AG08396 (cell line): ENCODE measurements around the gene TCEANC.
A peak's percentile ranks its signal among the peaks of the same experiment; 100 is the strongest.
"Not testable (repeated sequence)": the region's sequence is repeated elsewhere in the genome, so short reads cannot be mapped to it uniquely, and the experiment has no call there.

Experiments
- DNase-seq: peaks from one replicate; pipeline ENCODE4 v3.0.0; 2012; ENCODE audit warnings: low spot score, mixed read lengths

Gene TCEANC

DNA sequence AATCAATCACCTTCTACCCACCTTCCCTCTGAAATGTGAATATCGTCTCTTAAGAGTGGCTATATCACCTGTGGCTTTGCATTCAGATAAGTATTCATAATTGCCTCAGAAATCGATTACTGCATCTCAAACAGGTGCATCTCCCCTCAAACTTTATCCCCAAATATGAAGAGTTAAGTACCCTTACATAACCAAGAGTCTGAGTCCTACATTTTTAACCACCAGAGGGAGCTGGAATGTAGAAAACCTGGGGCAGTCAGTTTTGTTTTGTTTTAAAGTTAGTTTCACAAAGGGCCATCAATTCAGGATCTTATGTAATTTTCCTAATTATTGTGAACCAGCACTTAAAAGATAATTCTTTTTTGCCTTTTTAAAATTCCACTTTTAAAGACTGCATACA is 5.7 kb downstream of the TCEANC start:
- DNase-seq, result peak; percentile 33

- no peak for DNase-seq
Observed at GRCh38 chrX:13659063-13659462, 6.1 kb downstream of the TCEANC start.

DNA sequence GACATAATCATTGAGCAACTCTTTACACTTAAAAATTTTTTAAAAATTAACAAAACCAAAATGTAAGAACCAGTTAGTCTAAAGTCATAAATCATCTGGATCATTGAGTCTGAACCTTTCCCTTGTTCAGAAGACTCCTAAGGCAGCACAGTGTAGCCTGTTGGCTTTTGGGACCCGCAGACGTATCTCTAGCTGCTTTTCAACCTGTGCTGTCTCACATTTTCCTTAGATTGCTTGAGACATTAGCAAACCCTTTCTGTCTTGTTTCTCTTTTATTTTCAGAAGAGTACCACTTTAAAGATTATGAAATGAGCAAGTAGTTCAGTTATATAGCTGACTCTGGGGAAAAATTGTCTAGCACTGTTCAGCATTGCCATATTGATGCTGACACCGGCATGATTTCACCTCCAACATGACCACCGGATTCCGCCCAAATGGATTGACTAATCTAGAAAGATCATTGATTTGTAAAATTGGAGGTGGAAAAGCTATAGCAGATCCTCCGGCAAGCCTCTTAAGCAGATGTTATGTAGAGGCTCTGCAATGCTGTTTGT is 8.9 kb downstream of the TCEANC start:
- no peak for DNase-seq

- DNase-seq, result no peak
Observed at GRCh38 chrX:13662355-13662791, 9.4 kb downstream of the TCEANC start.

- no peak for DNase-seq
Observed at GRCh38 chrX:13664020-13664419, 11.1 kb downstream of the TCEANC start.

- no peak for DNase-seq
Observed at GRCh38 chrX:13666836-13667235, 13.9 kb downstream of the TCEANC start.

GRCh38 chrX:13667919-13668318 is 15.0 kb downstream of the TCEANC start:
- no peak for DNase-seq

DNA sequence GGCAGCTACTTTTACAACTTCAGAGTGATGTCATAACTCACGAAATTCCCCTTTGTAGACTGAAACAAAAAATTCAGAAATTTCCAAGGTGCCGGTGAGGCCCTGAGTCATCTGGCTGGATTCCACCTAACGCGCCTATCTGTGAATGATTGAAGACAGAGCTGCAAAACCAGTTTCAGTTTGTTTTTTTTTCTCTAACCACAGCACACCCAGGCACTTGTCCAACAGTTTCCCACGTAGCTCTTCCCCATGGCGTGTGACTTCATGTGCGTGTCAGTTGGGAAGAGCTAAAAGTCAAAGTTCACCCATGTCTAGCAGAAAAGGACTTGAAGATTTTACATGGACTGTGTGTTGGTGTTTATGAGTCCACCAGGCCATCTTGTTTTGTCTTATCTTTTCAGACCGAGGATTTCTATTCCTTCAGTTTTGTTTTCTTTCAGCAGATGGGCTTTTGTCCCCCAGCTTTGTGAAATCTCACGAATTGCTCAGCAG is 16.4 kb downstream of the TCEANC start:
- peak; percentile 73 for DNase-seq

GRCh38 chrX:13669755-13670154 is 16.8 kb downstream of the TCEANC start:
- not testable (repeated sequence) for DNase-seq

- no peak for DNase-seq
Observed at GRCh38 chrX:13670197-13670596, 17.3 kb downstream of the TCEANC start.

GRCh38 chrX:13673016-13673415 is 20.1 kb downstream of the TCEANC start:
- DNase-seq, result no peak

- no peak for DNase-seq
Observed at GRCh38 chrX:13676885-13677284, 23.9 kb downstream of the TCEANC start.

- DNase-seq, result not testable (repeated sequence)
Observed at GRCh38 chrX:13679700-13680099, 26.8 kb downstream of the TCEANC start.

DNA sequence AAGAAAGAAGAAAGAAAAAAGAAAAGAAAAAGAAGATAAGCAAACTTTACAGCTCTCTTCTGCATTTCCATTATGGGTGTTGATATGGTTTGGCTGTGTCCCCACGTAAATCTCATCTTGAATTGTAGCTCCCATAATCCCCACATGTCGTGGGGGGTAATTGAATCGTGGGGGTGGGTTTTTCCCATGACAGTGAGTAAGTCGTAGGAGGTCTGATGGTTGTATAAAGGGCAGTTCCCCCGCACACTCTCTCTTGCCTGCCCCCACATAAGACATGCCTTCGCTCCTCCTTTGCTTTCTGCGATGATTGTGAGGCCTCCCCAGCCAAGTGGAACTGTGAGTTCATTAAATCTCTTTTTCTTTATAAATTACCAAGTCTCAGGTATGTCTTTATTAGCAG is 28.7 kb downstream of the TCEANC start:
- DNase-seq, result no peak

DNA sequence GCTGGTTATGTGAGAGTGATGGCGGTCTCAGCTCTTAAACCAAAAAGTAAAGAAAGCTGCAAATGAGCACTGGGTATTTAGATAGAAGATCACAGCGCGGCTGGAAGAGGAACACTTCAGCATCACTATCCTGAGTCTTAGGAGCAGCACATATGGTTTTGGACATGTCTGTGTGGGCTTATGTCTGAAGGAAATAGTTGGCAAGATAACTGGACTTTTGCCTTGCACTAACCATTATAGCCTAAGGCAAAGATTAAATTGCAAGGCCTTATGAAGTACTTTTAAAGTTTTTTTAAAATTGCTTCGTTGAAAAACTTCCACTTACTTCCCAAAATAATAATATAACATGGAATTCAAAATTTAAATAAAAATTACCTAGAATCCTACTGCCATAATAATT is 31.4 kb downstream of the TCEANC start:
- DNase-seq, result no peak

DNA sequence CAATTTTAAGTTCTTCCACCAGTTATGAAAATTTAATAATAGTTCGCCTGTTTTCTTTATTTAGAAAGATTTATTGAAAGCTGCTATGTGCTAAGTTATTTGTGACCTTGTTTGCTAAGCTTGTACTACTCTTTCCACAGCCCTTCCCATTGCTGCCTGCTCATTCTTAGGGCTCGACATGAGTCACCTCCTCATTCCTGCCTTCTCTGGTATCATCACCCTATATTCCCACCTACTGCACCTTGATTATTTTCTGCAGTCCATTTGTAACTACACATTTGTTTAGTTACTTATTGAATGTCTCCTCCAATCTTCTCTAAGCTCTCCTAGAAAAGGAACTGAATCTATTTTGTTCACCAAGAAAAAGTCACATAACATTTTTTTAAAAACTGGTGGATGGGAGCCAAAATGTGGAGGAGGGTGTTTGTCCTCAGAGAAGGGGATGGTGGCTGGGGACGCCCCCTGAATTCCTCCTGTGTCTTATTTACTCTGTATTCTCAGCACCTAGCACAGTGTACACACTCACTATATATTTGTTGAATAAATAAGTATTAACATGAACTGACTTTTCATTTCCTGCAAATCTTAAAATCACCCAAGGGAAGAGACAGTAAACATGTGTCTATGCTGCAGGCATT is 32.3 kb downstream of the TCEANC start:
- peak; percentile 25 for DNase-seq

GRCh38 chrX:13687203-13687602 is 34.3 kb downstream of the TCEANC start:
- no peak for DNase-seq

DNA sequence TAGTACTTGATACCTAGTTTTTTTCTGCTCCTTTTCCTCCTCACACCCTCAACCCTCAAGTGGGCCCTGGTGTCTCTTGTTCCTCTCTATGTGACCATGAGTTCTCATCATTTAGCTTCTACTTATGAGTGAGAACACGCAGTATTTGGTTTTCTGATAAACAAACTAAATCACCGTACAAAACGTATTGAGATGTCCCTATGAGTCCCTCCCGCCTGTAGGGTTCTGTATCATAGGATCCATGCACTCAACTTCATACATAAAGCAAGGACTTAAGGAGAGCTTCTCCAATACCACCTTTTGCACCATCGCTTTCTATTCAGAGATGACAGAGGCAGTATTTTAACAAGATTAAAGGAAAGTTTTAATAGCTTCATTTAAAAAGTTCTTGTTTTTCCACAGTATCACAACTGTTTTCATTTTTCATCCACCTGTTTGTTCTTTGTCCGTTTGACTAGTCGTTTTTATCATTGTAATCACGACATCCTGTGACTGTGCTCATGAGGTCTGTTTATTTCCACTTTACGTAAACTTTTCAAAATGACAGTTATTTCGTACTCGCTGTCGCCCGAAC is 35.5 kb downstream of the TCEANC start:
- no peak for DNase-seq

DNA sequence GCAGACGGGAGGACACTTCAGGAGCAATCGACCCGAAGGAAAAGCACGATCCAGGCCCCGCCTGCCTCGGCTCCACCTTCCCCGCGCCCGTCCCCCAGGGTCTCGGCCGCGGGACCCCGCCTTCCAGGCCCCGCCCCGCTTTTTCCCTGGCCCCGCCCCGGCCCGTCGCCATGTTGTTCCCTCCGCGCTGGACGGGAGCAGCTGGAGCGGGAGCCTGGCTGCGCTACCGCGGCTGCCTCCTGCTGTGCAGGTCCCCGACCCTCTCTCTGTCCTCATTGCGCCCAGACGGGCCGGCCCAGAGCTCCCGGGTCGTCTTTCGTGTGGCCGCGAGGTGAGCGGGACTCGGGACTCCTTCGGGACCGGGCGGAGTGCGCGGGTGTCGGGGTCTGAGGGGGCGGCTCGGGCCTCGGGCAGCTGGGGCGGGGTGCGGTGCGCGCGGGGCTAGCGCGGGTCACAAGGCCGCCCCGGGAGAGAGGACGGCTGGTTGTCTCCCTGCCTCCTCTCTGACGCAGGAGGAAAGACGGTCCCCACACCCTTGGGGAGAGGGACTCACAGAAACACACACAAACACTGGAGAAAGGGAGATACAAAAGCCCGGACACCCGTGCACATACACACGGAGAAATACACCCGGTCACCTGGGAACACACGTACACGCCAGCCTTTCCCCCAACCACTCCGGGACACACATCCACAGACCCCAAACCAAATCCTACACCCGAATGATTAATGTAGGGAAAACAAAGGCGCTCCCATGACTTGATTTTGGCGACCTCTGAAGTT is 36.2 kb downstream of the TCEANC start, which contains the start of gene RAB9A:
Gene RAB9A (plus strand): TSS at position 171 of the 783 bp plus-strand sequence. CDS start 19,619 bp downstream, outside the sequence.
- DNase-seq, result peak; percentile 95

- DNase-seq, result peak; percentile 23
Observed at GRCh38 chrX:13689741-13690211, 36.8 kb downstream of the TCEANC start.

DNA sequence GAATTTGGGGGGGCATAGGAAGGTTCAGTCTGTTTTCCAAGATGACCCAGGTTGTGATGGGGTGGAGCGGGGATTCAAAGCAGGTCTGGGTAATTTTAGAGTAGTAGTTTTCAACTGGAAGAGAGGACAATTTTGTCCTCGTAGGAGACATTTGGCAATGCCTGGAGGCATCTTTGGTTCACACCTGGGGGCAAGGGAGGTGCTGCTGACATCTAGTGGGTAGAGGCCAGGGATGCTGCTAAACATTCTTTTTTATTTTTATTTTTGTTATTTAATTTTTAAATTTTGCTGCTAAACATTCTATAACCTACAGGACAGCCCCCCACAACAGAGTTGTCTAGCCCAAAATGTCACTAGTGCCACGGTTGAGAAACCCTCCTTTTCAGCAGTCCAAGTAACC is 37.9 kb downstream of the TCEANC start:
- no peak for DNase-seq

DNA sequence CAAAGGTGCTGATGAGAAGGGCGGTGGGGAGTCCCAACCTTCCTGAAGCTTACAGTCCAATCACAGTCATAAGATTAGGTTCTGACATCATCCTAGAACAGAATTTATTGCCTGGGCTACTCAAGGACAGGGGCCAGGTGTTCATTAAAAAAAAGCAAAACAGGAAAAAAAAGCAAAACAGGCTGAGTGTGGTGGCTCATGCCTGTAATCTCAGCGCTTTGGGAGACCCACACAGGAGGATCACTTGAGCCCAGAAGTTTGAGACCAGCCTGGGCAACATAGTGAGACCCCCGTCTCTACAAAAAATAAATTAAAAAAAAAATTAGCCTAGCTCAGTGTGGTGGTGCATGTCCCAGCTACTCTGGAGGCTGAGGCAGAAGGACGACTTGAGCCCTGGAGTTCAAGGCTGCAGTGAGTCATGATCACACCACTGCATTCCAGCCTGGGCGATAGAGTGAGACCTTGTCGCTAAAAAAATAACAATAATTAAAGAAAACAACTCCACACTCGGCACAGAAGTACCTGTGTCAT is 39.0 kb downstream of the TCEANC start:
- DNase-seq, result no peak
